Measurements from ENCODE around the gene LAMA4. TPM values are rescaled to one million over a fixed set of nuclear protein-coding genes. Genes with fewer than 3 reads are reported as not detected.

Gene LAMA4
- total and polyA plus RNA-seq, 2 of the 13 experiments (the other 11 are each of a cell fraction or from before 2014, with no cell fraction given), result not detected

- CTCF ChIA-PET (ENCODE audit: low intra/inter-chr PET ratio, low total read pairs), result no interaction called here
- H3K4me3 ChIP-seq (replicated peaks in 1 of 3; ENCODE audit: insufficient read depth in 1 of 3, low read depth in 2 of 3, low read length in 3 of 3), result no peak overlapping the region
- in situ Hi-C loops (cut with HindIII; ENCODE audit: extremely low pct_ligation_motif_present, low pct_unique_long_range_greater_than_20kb) (no loop called here), intact Hi-C loops (cut with micrococcal nuclease; ENCODE audit: unreplicated experiment) (no loop called here)
- H3K4me1 ChIP-seq (ENCODE audit: insufficient read depth, low read length), result peaks cover 11% of the 10 kb centered on the region; the same call in 1 of the 2 replicates
- H3K9me3 ChIP-seq (ENCODE audit: low read length), result no peaks in the 10 kb centered on the region
- DNase-seq (ENCODE audit: low spot score), result no peak
- H4K20me1 ChIP-seq (ENCODE audit: insufficient read depth, low read length), result no peaks in the 10 kb centered on the region
- no peak overlapping the region for H2AFZ ChIP-seq (ENCODE audit: low read length)
- WGBS (ENCODE audit: low lambda C conversion rate), result 11% methylated on average over 5 of the region's 5 CpGs
- POLR2A ChIA-PET, result no interaction called here
- no peaks in the 10 kb centered on the region for H3K36me3 ChIP-seq (replicated peaks in 1 of 2; ENCODE audit: control insufficient read depth in 1 of 2, insufficient read depth in 2 of 2, low read length in 2 of 2)
- TF ChIP-seq ZMAT3 (CRISPR knock-in tag; conservative IDR thresholded peaks at IDR 0.05) (no peak), PCBP1 (IDR thresholded peaks at IDR 0.05; ENCODE audit: borderline replicate concordance, low read depth, low read length) (no peak)
- FAIRE-seq, result no peak
- H3K9ac ChIP-seq (ENCODE audit: insufficient read depth, low read depth, low read length), result no peak overlapping the region
- no TSS peak for BruUV-seq (replicated peaks)
- no peak overlapping the region for H3K4me2 ChIP-seq (ENCODE audit: low read depth, low read length)
- no peaks in the 10 kb centered on the region for H3K79me2 ChIP-seq (ENCODE audit: insufficient read depth, low read length)
- no peak overlapping the region for H3K27ac ChIP-seq (ENCODE audit: extremely low read length, insufficient read depth, low read length)
- ATAC-seq, result no peak
- no peaks in the 10 kb centered on the region for H3K27me3 ChIP-seq (ENCODE audit: control insufficient read depth in 1 of 2, insufficient read depth in 2 of 2, low read length in 2 of 2)
Observed at GRCh38 chr6:112189494-112189893, 64.9 kb downstream of the LAMA4 start.

DNA sequence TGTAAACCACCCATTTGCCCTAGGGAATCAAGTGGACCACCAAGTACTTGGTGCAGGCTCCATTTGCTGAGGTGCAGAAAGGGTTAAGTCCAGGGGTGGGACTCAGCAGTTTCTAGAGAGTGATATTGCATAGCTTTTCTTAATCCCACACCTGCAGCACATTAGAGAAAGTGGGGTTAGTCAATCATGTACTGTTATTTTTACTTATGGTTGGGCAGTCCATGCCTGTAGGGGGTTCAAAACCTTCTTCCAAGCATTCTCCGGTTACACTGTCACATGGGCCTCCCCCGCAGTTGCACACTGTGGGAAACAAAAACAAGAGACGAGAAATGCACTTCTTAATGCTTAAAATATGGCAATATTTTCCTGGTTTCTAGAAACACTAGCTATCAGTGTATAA is 65.5 kb downstream of the LAMA4 start:
- no peak for DNase-seq (ENCODE audit: low spot score)
- Histone ChIP-seq H3K4me1 (ENCODE audit: insufficient read depth, low read length) (peaks cover 9% of the 10 kb centered on the region; the same call in 1 of the 2 replicates), H3K4me3 (replicated peaks in 1 of 3; ENCODE audit: insufficient read depth in 1 of 3, low read depth in 2 of 3, low read length in 3 of 3) (no peak overlapping the region), H3K79me2 (ENCODE audit: insufficient read depth, low read length) (no peaks in the 10 kb centered on the region), H3K27me3 (ENCODE audit: control insufficient read depth in 1 of 2, insufficient read depth in 2 of 2, low read length in 2 of 2) (no peaks in the 10 kb centered on the region), H3K27ac (ENCODE audit: extremely low read length, insufficient read depth, low read length) (no peak overlapping the region), H3K9me3 (ENCODE audit: low read length) (no peaks in the 10 kb centered on the region), H3K4me2 (ENCODE audit: low read depth, low read length) (no peak overlapping the region), H3K36me3 (replicated peaks in 1 of 2; ENCODE audit: control insufficient read depth in 1 of 2, insufficient read depth in 2 of 2, low read length in 2 of 2) (no peaks in the 10 kb centered on the region), H3K9ac (ENCODE audit: insufficient read depth, low read depth, low read length) (no peak overlapping the region), H4K20me1 (ENCODE audit: insufficient read depth, low read length) (no peaks in the 10 kb centered on the region), H2AFZ (ENCODE audit: low read length) (no peak overlapping the region)
- TF ChIP-seq, protein P1, sequence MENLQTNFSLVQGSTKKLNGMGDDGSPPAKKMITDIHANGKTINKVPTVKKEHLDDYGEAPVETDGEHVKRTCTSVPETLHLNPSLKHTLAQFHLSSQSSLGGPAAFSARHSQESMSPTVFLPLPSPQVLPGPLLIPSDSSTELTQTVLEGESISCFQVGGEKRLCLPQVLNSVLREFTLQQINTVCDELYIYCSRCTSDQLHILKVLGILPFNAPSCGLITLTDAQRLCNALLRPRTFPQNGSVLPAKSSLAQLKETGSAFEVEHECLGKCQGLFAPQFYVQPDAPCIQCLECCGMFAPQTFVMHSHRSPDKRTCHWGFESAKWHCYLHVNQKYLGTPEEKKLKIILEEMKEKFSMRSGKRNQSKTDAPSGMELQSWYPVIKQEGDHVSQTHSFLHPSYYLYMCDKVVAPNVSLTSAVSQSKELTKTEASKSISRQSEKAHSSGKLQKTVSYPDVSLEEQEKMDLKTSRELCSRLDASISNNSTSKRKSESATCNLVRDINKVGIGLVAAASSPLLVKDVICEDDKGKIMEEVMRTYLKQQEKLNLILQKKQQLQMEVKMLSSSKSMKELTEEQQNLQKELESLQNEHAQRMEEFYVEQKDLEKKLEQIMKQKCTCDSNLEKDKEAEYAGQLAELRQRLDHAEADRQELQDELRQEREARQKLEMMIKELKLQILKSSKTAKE (CRISPR knock-in tag; IDR thresholded peaks at IDR 0.05; ENCODE audit: borderline replicate concordance), result no peak
- TF ChIP-seq HNRNPH1 (optimal IDR thresholded peaks at IDR 0.05; ENCODE audit: low read depth, low read length), result no peak
- no peak for TF ChIP-seq ZNF253 (CRISPR knock-in tag; IDR thresholded peaks at IDR 0.05; ENCODE audit: borderline replicate concordance)
- TF ChIP-seq, protein P2, sequence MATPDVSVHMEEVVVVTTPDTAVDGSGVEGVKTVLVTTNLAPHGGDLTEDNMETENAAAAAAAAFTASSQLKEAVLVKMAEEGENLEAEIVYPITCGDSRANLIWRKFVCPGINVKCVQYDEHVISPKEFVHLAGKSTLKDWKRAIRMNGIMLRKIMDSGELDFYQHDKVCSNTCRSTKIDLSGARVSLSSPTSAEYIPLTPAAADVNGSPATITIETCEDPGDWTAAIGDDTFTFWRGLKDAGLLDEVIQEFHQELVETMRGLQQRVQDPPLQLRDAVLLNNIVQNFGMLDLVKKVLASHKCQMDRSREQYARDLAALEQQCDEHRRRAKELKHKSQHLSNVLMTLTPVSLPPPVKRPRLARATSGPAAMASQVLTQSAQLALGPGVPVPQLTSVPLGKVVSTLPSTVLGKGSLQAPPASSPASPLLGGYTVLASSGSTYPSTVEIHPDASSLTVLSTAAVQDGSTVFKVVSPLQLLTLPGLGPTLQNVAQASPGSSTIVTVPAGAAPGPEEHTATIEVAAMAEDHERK (CRISPR knock-in tag; IDR thresholded peaks at IDR 0.05; ENCODE audit: low read depth), result no peak
- no peak for TF ChIP-seq NFATC3 (CRISPR knock-in tag; IDR thresholded peaks at IDR 0.05)
- no peak for TF ChIP-seq ZNF225 (CRISPR knock-in tag; IDR thresholded peaks at IDR 0.05)
- no peak for TF ChIP-seq NR3C1 (CRISPR knock-in tag; IDR thresholded peaks at IDR 0.05)
- TF ChIP-seq JUNB (CRISPR knock-in tag; IDR thresholded peaks at IDR 0.05; ENCODE audit: borderline replicate concordance), result no peak
- TF ChIP-seq IRX3 (CRISPR knock-in tag; IDR thresholded peaks at IDR 0.05; ENCODE audit: borderline replicate concordance, low read depth), result no peak
- no peak for TF ChIP-seq SRSF9 (IDR thresholded peaks at IDR 0.05; ENCODE audit: borderline replicate concordance, insufficient read depth, low read depth, low read length, poor library complexity, severe bottlenecking)
- no peak for TF ChIP-seq ZFAT (CRISPR knock-in tag; conservative IDR thresholded peaks at IDR 0.05)
- no peak for TF ChIP-seq ZNF784 (CRISPR knock-in tag; IDR thresholded peaks at IDR 0.05; ENCODE audit: borderline replicate concordance)
- no peak for ATAC-seq
- ChIA-PET POLR2A (no interaction called here), CTCF (ENCODE audit: low intra/inter-chr PET ratio, low total read pairs) (no interaction called here)
- in situ Hi-C loops (cut with HindIII; ENCODE audit: extremely low pct_ligation_motif_present, low pct_unique_long_range_greater_than_20kb), result no loop called here
- FAIRE-seq, result no peak
- WGBS (ENCODE audit: low lambda C conversion rate), result 13% methylated on average over 3 of the region's 3 CpGs
- no TSS peak for BruUV-seq (replicated peaks)
- intact Hi-C loops (cut with micrococcal nuclease; ENCODE audit: unreplicated experiment), result no loop called here
